SK-N-SH treated with all-trans-retinoic acid at 6 μM for 48 hours (cell line): Measurements from ENCODE around the gene LRRC56.

Experiments
- ATAC-seq: fragments of 200-7000 bp; cut with Tn5 transposase; 3 replicates; pipeline ENCODE4 v1.9.1; 2020; ENCODE audit warnings: mild to moderate bottlenecking, moderate library complexity
- ARNTL ChIP-seq: fragments of 450-650 bp; formaldehyde crosslinking; IDR thresholded peaks from 2 replicates; pipeline ENCODE4 v1.5.0; 2020; ENCODE audit warnings: low read depth, mild to moderate bottlenecking, moderate library complexity, borderline replicate concordance
- BACH2 ChIP-seq: fragments of 250-450 bp; sonication (Bioruptor Pico); IDR thresholded peaks from 2 replicates; pipeline ENCODE4 v1.9.0; 2021; ENCODE audit warnings: mild to moderate bottlenecking, borderline replicate concordance
- CREB5 ChIP-seq: fragments of 250-450 bp; sonication (Bioruptor Pico); IDR thresholded peaks from 2 replicates; pipeline ENCODE4 v1.5.1; 2020; ENCODE audit warnings: low read depth, mild to moderate bottlenecking, moderate library complexity
- CSDC2 ChIP-seq: fragments of 250-450 bp; sonication (Bioruptor Pico); IDR thresholded peaks from 2 replicates; pipeline ENCODE4 v1.5.0; 2020; ENCODE audit warnings: mild to moderate bottlenecking, moderate library complexity
- CSRNP3 ChIP-seq: fragments of 250-450 bp; sonication (Bioruptor Pico); IDR thresholded peaks from 2 replicates; pipeline ENCODE4 v1.5.1; 2021; ENCODE audit warnings: mild to moderate bottlenecking, moderate library complexity
- ESRRG ChIP-seq: fragments of 250-450 bp; sonication (Bioruptor Pico); IDR thresholded peaks from 2 replicates; pipeline ENCODE4 v1.6.1; 2021; ENCODE audit warnings: mild to moderate bottlenecking
- GLIS3 ChIP-seq: fragments of 250-450 bp; sonication (Bioruptor Pico); IDR thresholded peaks from 2 replicates; pipeline ENCODE4 v1.5.0; 2020; ENCODE audit warnings: mild to moderate bottlenecking, moderate library complexity
- ISL1 ChIP-seq: fragments of 250-450 bp; sonication (Bioruptor Pico); IDR thresholded peaks from 2 replicates; pipeline ENCODE4 v2.1.2; 2022; ENCODE audit warnings: mild to moderate bottlenecking, moderate library complexity
- OSR1 ChIP-seq: fragments of 250-450 bp; sonication (Bioruptor Pico); IDR thresholded peaks from 2 replicates; pipeline ENCODE4 v1.8.0; 2022; ENCODE audit warnings: moderate library complexity, mild to moderate bottlenecking, inconsistent platforms
- POU6F1 ChIP-seq: fragments of 250-450 bp; sonication (Bioruptor Pico); IDR thresholded peaks from 2 replicates; pipeline ENCODE4 v1.8.0; 2021; ENCODE audit warnings: low read depth, mild to moderate bottlenecking, moderate library complexity, borderline replicate concordance
- PPARA ChIP-seq: fragments of 250-450 bp; sonication (Bioruptor Pico); IDR thresholded peaks from 2 replicates; pipeline ENCODE4 v1.5.0; 2020; ENCODE audit warnings: mild to moderate bottlenecking, borderline replicate concordance
- RARB ChIP-seq: fragments of 250-450 bp; sonication (Bioruptor Pico); IDR thresholded peaks from 2 replicates; pipeline ENCODE4 v1.8.0; 2021; ENCODE audit warnings: mild to moderate bottlenecking, moderate library complexity
- SNAI2 ChIP-seq: fragments of 250-450 bp; sonication (Bioruptor Pico); IDR thresholded peaks from 2 replicates; pipeline ENCODE4 v1.5.0; 2020; ENCODE audit warnings: mild to moderate bottlenecking, moderate library complexity
- TCF4 ChIP-seq: fragments of 250-450 bp; sonication (Bioruptor Pico); IDR thresholded peaks from 2 replicates; pipeline ENCODE4 v1.8.0; 2021; ENCODE audit warnings: mild to moderate bottlenecking, moderate library complexity, borderline replicate concordance
- TOX ChIP-seq: fragments of 250-450 bp; sonication (Bioruptor Pico); IDR thresholded peaks from 2 replicates; pipeline ENCODE4 v1.8.0; 2021; ENCODE audit warnings: mild to moderate bottlenecking, moderate library complexity, borderline replicate concordance
- TSHZ2 ChIP-seq: fragments of 250-450 bp; sonication (Bioruptor Pico); IDR thresholded peaks from 2 replicates; pipeline ENCODE4 v1.5.0; 2020; ENCODE audit warnings: mild to moderate bottlenecking, moderate library complexity
- ZC3H10 ChIP-seq: fragments of 250-450 bp; sonication (Bioruptor Pico); IDR thresholded peaks from 2 replicates; pipeline ENCODE4 v1.5.1; 2021; ENCODE audit warnings: mild to moderate bottlenecking, moderate library complexity
- ZFP3 ChIP-seq: fragments of 250-450 bp; sonication (Bioruptor Pico); IDR thresholded peaks from 2 replicates; pipeline ENCODE4 v1.5.0; 2020; ENCODE audit warnings: mild to moderate bottlenecking, moderate library complexity
- ZFP30 ChIP-seq: fragments of 450-650 bp; formaldehyde crosslinking; IDR thresholded peaks from 2 replicates; pipeline ENCODE4 v1.5.0; 2022; ENCODE audit warnings: mild to moderate bottlenecking, moderate library complexity
- ZNF565 ChIP-seq: fragments of 450-650 bp; formaldehyde crosslinking; conservative IDR thresholded peaks from 2 replicates; pipeline ENCODE4 v1.5.0; 2020; ENCODE audit warnings: low read depth, mild to moderate bottlenecking, moderate library complexity
- ZNF70 ChIP-seq: fragments of 450-650 bp; formaldehyde crosslinking; IDR thresholded peaks from 2 replicates; pipeline ENCODE4 v1.5.0; 2020; ENCODE audit warnings: mild to moderate bottlenecking, moderate library complexity
- ZNF8 ChIP-seq: fragments of 450-650 bp; formaldehyde crosslinking; IDR thresholded peaks from 2 replicates; pipeline ENCODE4 v1.5.0; 2020; ENCODE audit warnings: mild to moderate bottlenecking, moderate library complexity

The LRRC56 gene

GRCh38 chr11:501683-502287, 35.5 kb upstream of the LRRC56 start:
- no peak for ATAC-seq
- TF ChIP-seq ZNF70 (CRISPR knock-in tag): no peak
- TF ChIP-seq ZFP3 (CRISPR knock-in tag): no peak
- no peak for TF ChIP-seq ZNF8 (CRISPR knock-in tag)
- TF ChIP-seq TOX (CRISPR knock-in tag): no peak
- TF ChIP-seq RARB: no peak
- no peak for TF ChIP-seq CREB5 (CRISPR knock-in tag)
- no peak for TF ChIP-seq ZFP30 (CRISPR knock-in tag)
- no peak for TF ChIP-seq POU6F1
- no peak for TF ChIP-seq CSDC2 (CRISPR knock-in tag)
- no peak for TF ChIP-seq SNAI2 (CRISPR knock-in tag)
- no peak for TF ChIP-seq ZNF565 (CRISPR knock-in tag)
- no peak for TF ChIP-seq PPARA (CRISPR knock-in tag)
- no peak for TF ChIP-seq ZC3H10 (CRISPR knock-in tag)
- no peak for TF ChIP-seq OSR1 (CRISPR knock-in tag)
- no peak for TF ChIP-seq CSRNP3 (CRISPR knock-in tag)
- no peak for TF ChIP-seq ISL1 (CRISPR knock-in tag)
- TF ChIP-seq ESRRG (CRISPR knock-in tag): no peak
- no peak for TF ChIP-seq TCF4 (CRISPR knock-in tag)

GRCh38 chr11:502288-503178, 34.8 kb upstream of the LRRC56 start:
- ATAC-seq: no peak
- TF ChIP-seq ISL1 (CRISPR knock-in tag) (no peak), POU6F1 (no peak), GLIS3 (CRISPR knock-in tag) (no peak), TSHZ2 (no peak), CSDC2 (CRISPR knock-in tag) (no peak), BACH2 (no peak), TOX (CRISPR knock-in tag) (no peak), ARNTL (CRISPR knock-in tag) (no peak), RARB (no peak), CREB5 (CRISPR knock-in tag) (no peak), PPARA (CRISPR knock-in tag) (no peak), ZFP30 (CRISPR knock-in tag) (no peak), TCF4 (CRISPR knock-in tag) (no peak), SNAI2 (CRISPR knock-in tag) (no peak), CSRNP3 (CRISPR knock-in tag) (no peak), ZNF565 (CRISPR knock-in tag) (no peak), ZFP3 (CRISPR knock-in tag) (no peak), ZNF70 (CRISPR knock-in tag) (no peak)
